GM23338 (cell line): ENCODE measurements around the gene GPC5. TPM values are rescaled to one million over a fixed set of nuclear protein-coding genes. Genes with fewer than 3 reads are reported as not detected.

Experiments used
- ATAC-seq: fragments of 200-7000 bp; cut with Tn5 transposase; 3 replicates; pipeline ENCODE4 v1.9.1; 2020
- DNase-seq: peaks from one replicate; pipeline ENCODE4 v3.0.0-alpha.2; 2015; ENCODE audit warnings: low spot score
- H2AFZ ChIP-seq: fragments of 200-600 bp; sonication (generic); 2 replicates; pipeline ENCODE4 v1.8.0; 2016; ENCODE audit warnings: antibody characterized with exemption, mild to moderate bottlenecking, moderate library complexity
- H3F3A ChIP-seq: fragments of 200-600 bp; sonication (generic); replicated peaks from 2 replicates; pipeline ENCODE4 v1.8.0; 2017; ENCODE audit warnings: antibody characterized with exemption, mixed run types, low read depth
- H3K27ac ChIP-seq: fragments of 200-600 bp; sonication (generic); 2 replicates; pipeline ENCODE4 v1.6.1; 2016; ENCODE audit warnings: low read depth
- H3K27me3 ChIP-seq: fragments of 200-600 bp; sonication (generic); 2 replicates; pipeline ENCODE4 v1.8.0; 2016; ENCODE audit warnings: mild to moderate bottlenecking, mixed run types, moderate library complexity; ENCODE audit not compliant: insufficient read depth
- H3K36me3 ChIP-seq: fragments of 200-600 bp; sonication (generic); 2 replicates; pipeline ENCODE4 v1.8.0; 2016; ENCODE audit warnings: mild to moderate bottlenecking; ENCODE audit not compliant: insufficient read depth
- H3K4me1 ChIP-seq: fragments of 200-600 bp; sonication (generic); 2 replicates; pipeline ENCODE4 v1.8.0; 2016; ENCODE audit warnings: mild to moderate bottlenecking, moderate library complexity; ENCODE audit not compliant: insufficient read depth
- H3K4me2 ChIP-seq: fragments of 200-600 bp; sonication (generic); 2 replicates; pipeline ENCODE4 v1.7.1; 2017; ENCODE audit warnings: mixed run types
- H3K4me3 ChIP-seq: fragments of 200-600 bp; sonication (generic); 2 replicates; pipeline ENCODE4 v1.6.1; 2016; ENCODE audit warnings: mixed run types
- H3K79me2 ChIP-seq: fragments of 200-600 bp; sonication (generic); replicated peaks from 2 replicates; pipeline ENCODE4 v1.8.0; 2017; ENCODE audit warnings: mild to moderate bottlenecking; ENCODE audit not compliant: insufficient read depth
- H3K9me2 ChIP-seq: fragments of 200-600 bp; sonication (generic); 2 replicates; pipeline ENCODE4 v1.8.0; 2017; ENCODE audit not compliant: insufficient read depth
- H4K20me1 ChIP-seq: fragments of 200-600 bp; sonication (generic); replicated peaks from 2 replicates; pipeline ENCODE4 v1.8.0; 2017; ENCODE audit warnings: mild to moderate bottlenecking; ENCODE audit not compliant: insufficient read depth
- H3K27ac Mint-ChIP-seq: 2 replicates; pipeline ENCODE4 v1.8.0; 2020; ENCODE audit warnings: inconsistent platforms, mild to moderate bottlenecking, moderate library complexity, mixed read lengths
- H3K27me3 Mint-ChIP-seq: 3 replicates; pipeline ENCODE4 v1.8.0; 2022; ENCODE audit warnings: low read depth, mild to moderate bottlenecking, moderate library complexity, mixed read lengths, inconsistent platforms; ENCODE audit not compliant: insufficient read depth, poor library complexity
- H3K36me3 Mint-ChIP-seq: 3 replicates; pipeline ENCODE4 v1.8.0; 2021; ENCODE audit warnings: low read depth, mild to moderate bottlenecking, inconsistent platforms, moderate library complexity, mixed read lengths
- H3K4me1 Mint-ChIP-seq: 3 replicates; pipeline ENCODE4 v1.8.0; 2020; ENCODE audit warnings: mild to moderate bottlenecking, inconsistent platforms, mixed read lengths
- H3K4me3 Mint-ChIP-seq: 3 replicates; pipeline ENCODE4 v1.8.0; 2021; ENCODE audit warnings: moderate library complexity, mild to moderate bottlenecking, inconsistent platforms, mixed read lengths
- H3K9me3 Mint-ChIP-seq: 3 replicates; pipeline ENCODE4 v1.8.0; 2020; ENCODE audit warnings: moderate library complexity, mild to moderate bottlenecking, inconsistent platforms, mixed read lengths
- CREB1 ChIP-seq: fragments of 250-450 bp; sonication (Bioruptor Pico); IDR thresholded peaks from 2 replicates; pipeline ENCODE4 v1.5.0; 2020; ENCODE audit warnings: low read depth, mild to moderate bottlenecking, moderate library complexity
- CTCF ChIP-seq, 2 experiments: fragments of 200-600 bp in 1 of 2; sonication (generic) in 1 of 2; conservative IDR thresholded peaks; 2 replicates each; pipeline versions ENCODE4 v1.5.1 to v1.6.1; 2016 to 2017; ENCODE audit warnings: antibody characterized with exemption in 2 of 2, low read depth in 2 of 2, mild to moderate bottlenecking in 2 of 2, moderate library complexity in 1 of 2
- NANOG ChIP-seq: IDR thresholded peaks from 2 replicates; pipeline ENCODE4 v1.6.1; 2016; ENCODE audit warnings: antibody characterized with exemption, borderline replicate concordance
- POLR2AphosphoS5 ChIP-seq: IDR thresholded peaks from 2 replicates; pipeline ENCODE4 v1.6.1; 2016; ENCODE audit warnings: antibody characterized with exemption, low read depth
- REST ChIP-seq: IDR thresholded peaks from one replicate; pipeline ENCODE4 v1.6.1; 2018; ENCODE audit warnings: antibody characterized with exemption; ENCODE audit not compliant: unreplicated experiment
- ZNF114 ChIP-seq: fragments of 250-450 bp; sonication (Bioruptor Pico); IDR thresholded peaks from 2 replicates; pipeline ENCODE4 v1.5.0; 2020; ENCODE audit warnings: mild to moderate bottlenecking, moderate library complexity
- ZNF331 ChIP-seq: fragments of 250-450 bp; sonication (Bioruptor Pico); IDR thresholded peaks from 2 replicates; pipeline ENCODE4 v1.5.0; 2020; ENCODE audit warnings: low read depth, mild to moderate bottlenecking, moderate library complexity
- ZNF462 ChIP-seq: fragments of 250-450 bp; sonication (Bioruptor Pico); IDR thresholded peaks from 2 replicates; pipeline ENCODE4 v1.5.0; 2020; ENCODE audit warnings: mild to moderate bottlenecking, moderate library complexity
- polyA plus RNA-seq: library from polyadenylated mRNA; unstranded; fragments of >200 nt; fragmentation: Nextera tagmentation; extraction: Ambion mirVana; gene quantifications from 2 replicates; pipeline ENCODE4 v1.2.1, GENCODE V29; 2016
- total RNA-seq: library from RNA; depleted of rRNA; stranded (reverse); fragments of >200 nt; shearing (Covaris generic); gene quantifications from 2 replicates; pipeline ENCODE4 v1.2.3, GENCODE V29; 2014

The GPC5 gene
- total and polyA plus RNA-seq, 2 experiments from 2014 or later: 0.95 to 1.1 TPM

- Mint-ChIP-seq H3K4me1 (no peaks in the 10 kb centered on the region), H3K27me3 (no peaks in the 10 kb centered on the region)
- H2AFZ ChIP-seq: peak overlapping the region; percentile 64; the same call in 1 of the 2 replicates
Measured at GRCh38 chr13:92805766-92806165, 1407.3 kb downstream of the GPC5 start.

GRCh38 chr13:92806215-92806614, 1407.8 kb downstream of the GPC5 start:
- H3K27ac Mint-ChIP-seq: no peak overlapping the region
- Histone ChIP-seq H3K27ac (no peak overlapping the region), H3K4me2 (no peak overlapping the region), H3K4me3 (no peak overlapping the region), H3K9me2 (no peaks in the 10 kb centered on the region), H2AFZ (peak overlapping the region; percentile 64; the same call in 1 of the 2 replicates), H3F3A (no peaks in the 10 kb centered on the region), H3K4me1 (no peaks in the 10 kb centered on the region), H3K27me3 (no peaks in the 10 kb centered on the region), H3K36me3 (no peaks in the 10 kb centered on the region), H3K79me2 (no peaks in the 10 kb centered on the region), H4K20me1 (no peaks in the 10 kb centered on the region)
- ATAC-seq (no peak), DNase-seq (no peak)
- no peak overlapping the region for H3K4me3 Mint-ChIP-seq
- no peaks in the 10 kb centered on the region for H3K36me3 Mint-ChIP-seq
- H3K9me3 Mint-ChIP-seq: no peaks in the 10 kb centered on the region
- no peaks in the 10 kb centered on the region for H3K27me3 Mint-ChIP-seq
- no peaks in the 10 kb centered on the region for H3K4me1 Mint-ChIP-seq
- TF ChIP-seq ZNF462: no peak
- TF ChIP-seq POLR2AphosphoS5: no peak
- no peak for TF ChIP-seq ZNF331 (CRISPR knock-in tag)
- no peak for TF ChIP-seq CREB1 (CRISPR knock-in tag)
- no peak for TF ChIP-seq ZNF114 (CRISPR knock-in tag)
- TF ChIP-seq REST: no peak

More at GRCh38 chr13:92805766-92806165, 1407.3 kb downstream of the GPC5 start:
- no peaks in the 10 kb centered on the region for H3K4me1 ChIP-seq
- H3K4me3 ChIP-seq: no peak overlapping the region
- no peaks in the 10 kb centered on the region for H3K36me3 ChIP-seq
- TF ChIP-seq NANOG (no peak), POLR2AphosphoS5 (no peak), CTCF (conservative IDR thresholded peaks at IDR 0.05; ENCODE audit: low read depth in 2 of 2) (no peak)
- H3F3A ChIP-seq: no peaks in the 10 kb centered on the region
- no peaks in the 10 kb centered on the region for H4K20me1 ChIP-seq
- no peak for ATAC-seq
- H3K79me2 ChIP-seq: no peaks in the 10 kb centered on the region
- H3K36me3 Mint-ChIP-seq: no peaks in the 10 kb centered on the region
- H3K4me3 Mint-ChIP-seq: no peak overlapping the region
- no peaks in the 10 kb centered on the region for H3K9me3 Mint-ChIP-seq
- H3K9me2 ChIP-seq: no peaks in the 10 kb centered on the region
- DNase-seq: no peak
- no peaks in the 10 kb centered on the region for H3K27me3 ChIP-seq
- H3K27ac Mint-ChIP-seq: no peak overlapping the region
- H3K27ac ChIP-seq: no peak overlapping the region
- no peak overlapping the region for H3K4me2 ChIP-seq
